Measurements from ENCODE around the gene MUC13. TPM values are rescaled to one million over a fixed set of nuclear protein-coding genes. Genes with fewer than 3 reads are reported as not detected.

MUC13 gene
- total and polyA plus RNA-seq, 2 of the 4 experiments (the other 2 are of a cell fraction), result not detected

- H4K5ac ChIP-seq (ENCODE audit: low read depth, low read length), result no peak overlapping the region
- no TSS peak for BruUV-seq (replicated peaks)
- dilution Hi-C loops (cut with HindIII; ENCODE audit: low sequenced_read_pairs, unreplicated experiment), result no loop called here
Observed at GRCh38 chr3:124952282-124952855, 17.8 kb upstream of the MUC13 start.

More at GRCh38 chr3:124952282-124952855, 17.8 kb upstream of the MUC13 start:
- Histone ChIP-seq H2BK5ac (ENCODE audit: low read depth, low read length, poor library complexity, severe bottlenecking) (peak overlapping the region; percentile 1), H3K23ac (ENCODE audit: low read depth, low read length) (no peak overlapping the region), H2BK120ac (ENCODE audit: low read depth, low read length) (no peak overlapping the region), H2AK9ac (replicated peaks; ENCODE audit: low read depth, low read length, poor library complexity) (no peak overlapping the region), H4K91ac (ENCODE audit: insufficient read depth, low read depth, low read length) (no peak overlapping the region), H3K4me1 (ENCODE audit: control insufficient read depth, insufficient read depth, low read length) (no peaks in the 10 kb centered on the region; the same call in 1 of the 2 replicates), H3K18ac (ENCODE audit: low read depth, low read length) (no peak overlapping the region), H3K36me3 (ENCODE audit: control insufficient read depth, insufficient read depth, low read length) (no peaks in the 10 kb centered on the region), H2BK20ac (ENCODE audit: low read depth, low read length) (no peak overlapping the region), H3K4ac (ENCODE audit: low read depth, low read length) (no peak overlapping the region), H3K27ac (ENCODE audit: insufficient read depth, low read length) (no peak overlapping the region), H3K79me1 (ENCODE audit: low read depth in 1 of 2, low read length in 2 of 2) (no peaks in the 10 kb centered on the region), H3K4me2 (ENCODE audit: low read depth, low read length) (no peak overlapping the region), H2AFZ (replicated peaks; ENCODE audit: low read length, poor library complexity) (no peak overlapping the region), H3K56ac (ENCODE audit: extremely low read depth, insufficient read depth, low read length) (no peak overlapping the region), H4K8ac (ENCODE audit: low read depth in 2 of 2, low read length in 2 of 2) (no peak overlapping the region), H3K4me3 (ENCODE audit: insufficient read depth, low read depth, low read length) (no peak overlapping the region), H2AK5ac (ENCODE audit: low read depth, low read length) (no peak overlapping the region), H3K14ac (replicated peaks; ENCODE audit: low read depth, low read length) (no peak overlapping the region), H3K9me3 (ENCODE audit: control insufficient read depth, insufficient read depth, low read length) (no peaks in the 10 kb centered on the region), H3K9me1 (ENCODE audit: insufficient read depth, low read length) (peaks cover 3% of the 10 kb centered on the region; the same call in 1 of the 2 replicates), H4K20me1 (ENCODE audit: insufficient read depth, low read length) (no peaks in the 10 kb centered on the region), H3K9ac (ENCODE audit: low read depth, low read length) (no peak overlapping the region), H3K27me3 (ENCODE audit: control insufficient read depth, insufficient read depth, low read length) (no peaks in the 10 kb centered on the region), H2BK15ac (ENCODE audit: low read depth, low read length) (no peak overlapping the region)
- CTCF ChIA-PET, result no interaction called here
- POLR2A ChIA-PET (ENCODE audit: unreplicated experiment), result no interaction called here
- in situ Hi-C loops (cut with MboI; ENCODE audit: low sequenced_read_pairs) (no loop called here), intact Hi-C loops (cut with micrococcal nuclease) (no loop called here)
- no peak for ATAC-seq (ENCODE audit: low read depth)
- no CpG with 5 or more reads among the region's 5 CpGs for WGBS, 2 experiments (ENCODE audit: extremely low coverage in 2 of 2, insufficient read length in 1 of 2)
- DNase-seq, result no peak
- TF ChIP-seq CEBPB (IDR thresholded peaks at IDR 0.05; ENCODE audit: low read depth, low read length), result 0 out of 2 replicates have a peak, but pooled peaks have one; percentile 2
- TF ChIP-seq SMC3 (IDR thresholded peaks at IDR 0.05; ENCODE audit: low read depth, low read length), result no peak
